Hepatic stellate cell (primary cell): ENCODE data around the gene STPG1.

Experiments used
- DNase-seq: peaks from one replicate; pipeline ENCODE4 v3.0.0; 2011; ENCODE audit warnings: low spot score

Gene STPG1

GRCh38 chr1:24317956-24318614 is 95.5 kb downstream of the STPG1 start:
- no peak for DNase-seq

GRCh38 chr1:24317081-24317480 is 96.5 kb downstream of the STPG1 start:
- DNase-seq, result no peak

- no peak for DNase-seq
Measured at GRCh38 chr1:24316645-24317044, 96.9 kb downstream of the STPG1 start.

GRCh38 chr1:24315391-24315790 is 98.2 kb downstream of the STPG1 start:
- no peak for DNase-seq

- no peak for DNase-seq
Measured at GRCh38 chr1:24311741-24312140, 101.8 kb downstream of the STPG1 start.

GRCh38 chr1:24311234-24311633 is 102.3 kb downstream of the STPG1 start:
- DNase-seq, result no peak

GRCh38 chr1:24309762-24310485 is 103.7 kb downstream of the STPG1 start:
- no peak for DNase-seq

- DNase-seq, result peak; percentile 28
Measured at GRCh38 chr1:24308365-24309015, 105.1 kb downstream of the STPG1 start.
